Esophagus squamous epithelium (tissue), 4 donors: ENCODE results near the gene ATP8B3.

Experiments used
- CTCF ChIP-seq, 6 experiments: fragments of 450-650 bp in 4 of 6; fragments of 200-600 bp in 2 of 6; sonication (generic) in 2 of 6; IDR thresholded peaks; one replicate each; pipeline ENCODE4 v1.5.1; 2016 to 2019; ENCODE audit warnings: antibody characterized with exemption in 6 of 6, mild to moderate bottlenecking in 4 of 6, moderate library complexity in 4 of 6
- POLR2A ChIP-seq, 4 donors: fragments of 450-650 bp; IDR thresholded peaks; one replicate each; pipeline ENCODE4 v1.6.1; 2017; ENCODE audit warnings: antibody characterized with exemption in 4 of 4, mild to moderate bottlenecking in 4 of 4, moderate library complexity in 3 of 4

GRCh38 chr19:1854039-1854541 is 42.0 kb upstream of the ATP8B3 start:
- no peak for TF ChIP-seq POLR2A (IDR thresholded peaks at IDR 0.05)
- TF ChIP-seq CTCF (IDR thresholded peaks at IDR 0.05), result no peak
